H9 (cell line): ENCODE results near the gene WAPL. TPM values are rescaled to one million over a fixed set of nuclear protein-coding genes. Genes with fewer than 3 reads are reported as not detected.

Experiments used
- DNase-seq: peaks from one replicate; pipeline ENCODE4 v3.0.0-alpha.2; 2017
- H2AFZ ChIP-seq: one replicate; pipeline ENCODE4 v1.6.1; 2013; ENCODE audit warnings: mild to moderate bottlenecking, low read length, control low read depth, moderate library complexity
- H2AK5ac ChIP-seq: 2 replicates; pipeline ENCODE4 v1.6.1; 2013; ENCODE audit warnings: low read length, control low read depth, mixed read lengths; ENCODE audit not compliant: insufficient read length
- H2BK120ac ChIP-seq: one replicate; pipeline ENCODE4 v1.6.1; 2013; ENCODE audit warnings: low read depth, mild to moderate bottlenecking, low read length, control low read depth, inconsistent platforms; ENCODE audit not compliant: poor library complexity, severe bottlenecking
- H2BK12ac ChIP-seq: 2 replicates; pipeline ENCODE4 v1.6.1; 2013; ENCODE audit warnings: low read length, control low read depth, mixed read lengths, low read depth; ENCODE audit not compliant: insufficient read length
- H2BK15ac ChIP-seq: 2 replicates; pipeline ENCODE4 v1.6.1; 2013; ENCODE audit warnings: low read depth, low read length, control low read depth
- H2BK20ac ChIP-seq: one replicate; pipeline ENCODE4 v1.6.1; 2013; ENCODE audit warnings: low read depth, mild to moderate bottlenecking, low read length, control low read depth, inconsistent platforms; ENCODE audit not compliant: poor library complexity, severe bottlenecking
- H2BK5ac ChIP-seq: 2 replicates; pipeline ENCODE4 v1.6.1; 2013; ENCODE audit warnings: low read length, control low read depth, mixed read lengths; ENCODE audit not compliant: insufficient read length
- H3K14ac ChIP-seq: 2 replicates; pipeline ENCODE4 v1.6.1; 2013; ENCODE audit warnings: low read length, control low read depth; ENCODE audit not compliant: insufficient read depth
- H3K18ac ChIP-seq: 2 replicates; pipeline ENCODE4 v1.6.1; 2013; ENCODE audit warnings: low read depth, mild to moderate bottlenecking, mixed read lengths, low read length, control low read depth; ENCODE audit not compliant: insufficient read length
- H3K23ac ChIP-seq: 2 replicates; pipeline ENCODE4 v1.6.1; 2013; ENCODE audit warnings: low read length, control low read depth, mixed read lengths, low read depth; ENCODE audit not compliant: insufficient read length
- H3K23me2 ChIP-seq: 2 replicates; pipeline ENCODE4 v1.6.1; 2013; ENCODE audit warnings: low read depth, mild to moderate bottlenecking, mixed read lengths, low read length, control low read depth; ENCODE audit not compliant: insufficient read length, poor library complexity, severe bottlenecking
- H3K27ac ChIP-seq: 2 replicates; pipeline ENCODE4 v1.5.1; 2013; ENCODE audit warnings: low read length, control low read depth, mixed read lengths, low read depth; ENCODE audit not compliant: insufficient read length
- H3K27me3 ChIP-seq: 2 replicates; pipeline ENCODE4 v1.6.1; 2013; ENCODE audit warnings: low read length, control low read depth, inconsistent platforms; ENCODE audit not compliant: insufficient read depth
- H3K4ac ChIP-seq: 2 replicates; pipeline ENCODE4 v1.6.1; 2013; ENCODE audit warnings: low read depth, mild to moderate bottlenecking, control low read depth, inconsistent platforms, low read length, moderate library complexity
- H3K4me1 ChIP-seq: 2 replicates; pipeline ENCODE4 v1.6.1; 2013; ENCODE audit warnings: low read length, control low read depth, inconsistent platforms; ENCODE audit not compliant: insufficient read depth
- H3K4me2 ChIP-seq: 2 replicates; pipeline ENCODE4 v1.6.1; 2013; ENCODE audit warnings: low read length, control low read depth, mixed read lengths; ENCODE audit not compliant: insufficient read length, insufficient read depth
- H3K56ac ChIP-seq: 2 replicates; pipeline ENCODE4 v1.6.1; 2013; ENCODE audit warnings: low read depth, mild to moderate bottlenecking, mixed read lengths, low read length, control low read depth; ENCODE audit not compliant: insufficient read length
- H3K79me1 ChIP-seq: 2 replicates; pipeline ENCODE4 v1.6.1; 2013; ENCODE audit warnings: low read depth, mild to moderate bottlenecking, moderate library complexity, low read length, control low read depth, inconsistent platforms; ENCODE audit not compliant: insufficient read depth, poor library complexity, severe bottlenecking
- H3K79me2 ChIP-seq: 2 replicates; pipeline ENCODE4 v1.6.1; 2013; ENCODE audit warnings: low read length, control low read depth, inconsistent platforms; ENCODE audit not compliant: insufficient read depth
- H3K9ac ChIP-seq: 2 replicates; pipeline ENCODE4 v1.6.1; 2013; ENCODE audit warnings: low read length, control low read depth, mixed read lengths; ENCODE audit not compliant: insufficient read length; ENCODE audit errors: extremely low read depth
- H3K9me3 ChIP-seq: one replicate; pipeline ENCODE4 v1.6.1; 2013; ENCODE audit warnings: low read depth, low read length, inconsistent platforms; ENCODE audit not compliant: control insufficient read depth
- H3T11ph ChIP-seq: one replicate; pipeline ENCODE4 v1.6.1; 2013; ENCODE audit warnings: mild to moderate bottlenecking, low read length, control low read depth, inconsistent platforms
- H4K20me1 ChIP-seq: one replicate; pipeline ENCODE4 v1.6.1; 2013; ENCODE audit not compliant: control insufficient read depth, insufficient read length, insufficient read depth
- H4K5ac ChIP-seq: 2 replicates; pipeline ENCODE4 v1.6.1; 2013; ENCODE audit warnings: low read depth, mild to moderate bottlenecking, mixed read lengths, low read length, control low read depth; ENCODE audit not compliant: insufficient read length
- H4K8ac ChIP-seq: replicated peaks from 2 replicates; pipeline ENCODE4 v1.6.1; 2013; ENCODE audit warnings: low read length, control low read depth, mixed read lengths, low read depth; ENCODE audit not compliant: insufficient read length
- H4K91ac ChIP-seq: 2 replicates; pipeline ENCODE4 v1.6.1; 2013; ENCODE audit warnings: low read depth, mild to moderate bottlenecking, moderate library complexity, mixed read lengths, low read length, control low read depth; ENCODE audit not compliant: insufficient read length
- H3K27ac Mint-ChIP-seq, 3 experiments: 2 replicates in 2 of 3; 3 replicates in 1 of 3; pipeline ENCODE4 v1.8.0; 2020 to 2021; ENCODE audit warnings: mixed read lengths in 3 of 3, mild to moderate bottlenecking in 1 of 3, moderate library complexity in 1 of 3
- H3K27me3 Mint-ChIP-seq: 2 replicates; pipeline ENCODE4 v1.8.0; 2021; ENCODE audit warnings: low read depth, mild to moderate bottlenecking, moderate library complexity, mixed read lengths
- H3K36me3 Mint-ChIP-seq, 3 experiments: 2 replicates in 2 of 3; 3 replicates in 1 of 3; pipeline ENCODE4 v1.8.0; 2020 to 2021; ENCODE audit warnings: low read depth in 3 of 3, mixed read lengths in 3 of 3; ENCODE audit not compliant: insufficient read depth in 1 of 3
- H3K4me1 Mint-ChIP-seq, 2 experiments: 2 replicates each; pipeline ENCODE4 v1.8.0; 2020; ENCODE audit warnings: mixed read lengths in 2 of 2
- H3K4me3 Mint-ChIP-seq, 2 experiments: 2 replicates in 1 of 2; 3 replicates in 1 of 2; pipeline ENCODE4 v1.8.0; 2020 to 2021; ENCODE audit warnings: mild to moderate bottlenecking in 2 of 2, mixed read lengths in 2 of 2, moderate library complexity in 1 of 2
- H3K9me3 Mint-ChIP-seq, 2 experiments: 2 replicates in 1 of 2; 3 replicates in 1 of 2; pipeline ENCODE4 v1.8.0; 2020; ENCODE audit warnings: mild to moderate bottlenecking in 2 of 2, mixed read lengths in 2 of 2, moderate library complexity in 1 of 2
- CTCF ChIP-seq: fragments of 200-600 bp; sonication (generic); conservative IDR thresholded peaks from 3 replicates; pipeline ENCODE4 v1.8.0; 2021; ENCODE audit warnings: antibody characterized with exemption, mild to moderate bottlenecking
- WGBS: extraction: QIAGEN DNeasy Blood & Tissue Kit; methylation state at CpG from one replicate; pipeline ENCODE4 v1.1.7; 2013; ENCODE audit warnings: missing lambda C conversion rate, low lambda C conversion rate, mixed read lengths; ENCODE audit not compliant: insufficient read length; ENCODE audit errors: extremely low coverage; 5-methylcytosine and 5-hydroxymethylcytosine counted together
- total RNA-seq: library from RNA; stranded (reverse); gene quantifications from 2 replicates; pipeline ENCODE4 v1.2.1, GENCODE V29; 2021

The WAPL gene
- total RNA-seq, 1 experiment from 2014 or later = 61.4 TPM

GRCh38 chr10:86508217-86508616 is 13.4 kb downstream of the WAPL start:
- no peak overlapping the region for H3K4ac ChIP-seq
- no peak overlapping the region for H3K4me2 ChIP-seq
- no peak overlapping the region for H3K56ac ChIP-seq
- no peak overlapping the region for H3K23ac ChIP-seq
- Mint-ChIP-seq H3K9me3 (no peaks in the 10 kb centered on the region), H3K27me3 (no peaks in the 10 kb centered on the region), H3K36me3 (peaks cover 13 to 17% (median 14%) of the 10 kb centered on the region in 3 experiments), H3K4me1 (peaks cover 14 to 16% of the 10 kb centered on the region in 2 experiments), H3K4me3 (no peak overlapping the region), H3K27ac (no peak overlapping the region)
- no peaks in the 10 kb centered on the region for H4K20me1 ChIP-seq
- H3K9me3 ChIP-seq = no peaks in the 10 kb centered on the region
- no peak overlapping the region for H3K18ac ChIP-seq
- H3K23me2 ChIP-seq = no peaks in the 10 kb centered on the region
- no peak overlapping the region for H2BK20ac ChIP-seq
- no peak for TF ChIP-seq CTCF
- H3K27ac ChIP-seq = no peak overlapping the region
- H2BK120ac ChIP-seq = no peak overlapping the region
- no peak overlapping the region for H2BK5ac ChIP-seq
- no peak overlapping the region for H4K8ac ChIP-seq
- no peaks in the 10 kb centered on the region for H3K27me3 ChIP-seq
- no peak overlapping the region for H2BK15ac ChIP-seq
- H3K4me1 ChIP-seq = peaks cover 4% of the 10 kb centered on the region; the same call in 1 of the 2 replicates
- no peak overlapping the region for H3K9ac ChIP-seq
- no peak overlapping the region for H3T11ph ChIP-seq
- no peak overlapping the region for H4K91ac ChIP-seq
- H3K79me1 ChIP-seq = peaks cover 9% of the 10 kb centered on the region
- peaks cover 30% of the 10 kb centered on the region; the same call in 1 of the 2 replicates for H3K79me2 ChIP-seq
- no peak overlapping the region for H4K5ac ChIP-seq
- no peak overlapping the region for H2AK5ac ChIP-seq
- H2AFZ ChIP-seq = no peak overlapping the region
- H2BK12ac ChIP-seq = no peak overlapping the region
- no CpG with 5 or more reads among the region's 6 CpGs for WGBS
- DNase-seq = no peak
- H3K14ac ChIP-seq = no peak overlapping the region
